ENCODE data around the gene PTPRN2. TPM values are rescaled to one million over a fixed set of nuclear protein-coding genes. Genes with fewer than 3 reads are reported as not detected.

PTPRN2 gene
- total and polyA plus RNA-seq, 4 experiments from 2014 or later = 1.7 to 2.6 (median 1.9) TPM

GRCh38 chr7:158278745-158279320 is 308.8 kb downstream of the PTPRN2 start:
- no peak overlapping the region for H3K27ac Mint-ChIP-seq
- ChIA-PET POLR2A (ENCODE audit: partially characterized antibody) (no interaction called here), CTCF (ENCODE audit: partially characterized antibody) (no interaction called here)
- H3K27me3 Mint-ChIP-seq = no peaks in the 10 kb centered on the region
- intact Hi-C loops (cut with micrococcal nuclease) = no loop called here
- Histone ChIP-seq H3K4me3 (ENCODE audit: low read length in 2 of 2) (no peak overlapping the region), H3K4me1 (ENCODE audit: insufficient read depth, low read length) (no peaks in the 10 kb centered on the region), H3K27me3 (ENCODE audit: insufficient read depth, low read length) (no peaks in the 10 kb centered on the region), H3K9me3 (ENCODE audit: control insufficient read depth in 1 of 2, low read length in 2 of 2) (no peaks in the 10 kb centered on the region), H3K36me3 (ENCODE audit: insufficient read depth, low read length) (no peaks in the 10 kb centered on the region), H3K27ac (ENCODE audit: low read depth, low read length) (no peak overlapping the region)
- no peaks in the 10 kb centered on the region for H3K36me3 Mint-ChIP-seq
- H3K4me1 Mint-ChIP-seq = no peaks in the 10 kb centered on the region
- DNase-seq = no peak
- no peak overlapping the region for H3K4me3 Mint-ChIP-seq
- peaks cover 0 to 5% (median 0%) of the 10 kb centered on the region in 8 donors for H3K9me3 Mint-ChIP-seq

DNA sequence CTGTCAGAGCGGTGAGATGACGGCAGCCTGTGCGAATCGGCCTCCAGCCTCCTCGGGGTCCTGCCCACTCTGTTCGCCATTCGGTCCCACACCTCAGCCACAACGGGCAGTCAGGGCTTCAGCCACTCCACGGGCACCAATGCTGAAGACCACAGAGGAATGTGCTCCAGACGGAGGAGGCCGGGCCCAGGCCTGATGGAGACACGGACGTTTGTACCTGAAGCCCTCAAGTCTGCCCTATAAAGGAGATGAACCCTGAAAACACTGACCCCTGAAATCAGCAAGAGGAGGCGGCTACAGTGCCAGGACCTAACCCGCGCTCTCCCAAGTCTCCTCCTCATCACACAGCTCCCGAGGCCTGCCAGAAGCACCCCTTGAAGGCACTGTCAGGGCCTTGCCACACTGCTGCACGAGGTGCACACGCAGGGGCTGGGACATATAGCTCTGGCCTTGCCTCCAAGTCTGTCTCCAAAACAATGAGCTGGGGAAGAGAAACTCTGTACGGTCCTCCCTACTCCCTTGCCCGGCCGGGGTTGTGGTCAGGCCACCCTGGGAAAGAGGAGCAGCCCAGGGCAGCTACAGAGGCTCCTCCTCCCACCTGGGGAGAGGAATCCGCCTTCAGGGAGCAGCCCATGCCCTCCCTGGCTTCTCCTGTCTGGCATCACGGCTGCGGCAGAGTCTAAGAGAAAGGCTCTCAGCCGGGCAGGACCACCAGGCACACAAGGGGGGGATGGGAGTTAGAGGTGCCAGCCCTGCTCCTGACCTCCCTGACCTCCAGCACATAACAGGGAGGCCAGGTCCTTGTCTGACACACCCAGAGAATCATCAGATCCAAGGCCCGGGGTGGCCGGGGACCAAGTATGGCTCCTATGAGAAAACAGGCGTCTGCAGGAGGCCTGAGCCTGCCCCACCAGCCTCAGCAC is 310.1 kb downstream of the PTPRN2 start:
- no peaks in the 10 kb centered on the region for H3K9me3 ChIP-seq (ENCODE audit: control insufficient read depth in 1 of 2, low read length in 2 of 2)
- CTCF ChIA-PET (ENCODE audit: partially characterized antibody) = no interaction called here
- POLR2A ChIA-PET (ENCODE audit: partially characterized antibody) = no interaction called here
- intact Hi-C loops (cut with micrococcal nuclease) = no loop called here
- H3K27me3 ChIP-seq (ENCODE audit: insufficient read depth, low read length) = no peaks in the 10 kb centered on the region
- Mint-ChIP-seq H3K9me3 (peaks cover 0 to 2% (median 0%) of the 10 kb centered on the region in 8 donors), H3K4me3 (no peak overlapping the region), H3K36me3 (no peaks in the 10 kb centered on the region), H3K27ac (peak overlapping the region in 1 of 7 donors; percentile 4), H3K4me1 (no peaks in the 10 kb centered on the region), H3K27me3 (no peaks in the 10 kb centered on the region)
- no peak overlapping the region for H3K27ac ChIP-seq (ENCODE audit: low read depth, low read length)
- H3K4me1 ChIP-seq (ENCODE audit: insufficient read depth, low read length) = no peaks in the 10 kb centered on the region
- H3K36me3 ChIP-seq (ENCODE audit: insufficient read depth, low read length) = no peaks in the 10 kb centered on the region
- no peak for DNase-seq
- no peak overlapping the region for H3K4me3 ChIP-seq (ENCODE audit: low read length in 2 of 2)

GRCh38 chr7:158276414-158277218 is 311.0 kb downstream of the PTPRN2 start:
- Histone ChIP-seq H3K36me3 (ENCODE audit: insufficient read depth, low read length) (no peaks in the 10 kb centered on the region), H3K9me3 (ENCODE audit: control insufficient read depth in 1 of 2, low read length in 2 of 2) (no peaks in the 10 kb centered on the region), H3K27ac (ENCODE audit: low read depth, low read length) (no peak overlapping the region), H3K4me3 (ENCODE audit: low read length in 2 of 2) (no peak overlapping the region), H3K27me3 (ENCODE audit: insufficient read depth, low read length) (no peaks in the 10 kb centered on the region), H3K4me1 (ENCODE audit: insufficient read depth, low read length) (no peaks in the 10 kb centered on the region)
- no peak overlapping the region for H3K27ac Mint-ChIP-seq
- ChIA-PET CTCF (ENCODE audit: partially characterized antibody) (interaction anchor here (1.0 kb wide), 1 partner anchor 90 kb away, joined by 3 read pairs; no protein-coding TSS in a partner anchor), POLR2A (ENCODE audit: partially characterized antibody) (no interaction called here)
- H3K9me3 Mint-ChIP-seq = no peaks in the 10 kb centered on the region
- no peak for DNase-seq
- intact Hi-C loops (cut with micrococcal nuclease) = no loop called here
- H3K4me1 Mint-ChIP-seq = no peaks in the 10 kb centered on the region
- H3K36me3 Mint-ChIP-seq = no peaks in the 10 kb centered on the region
- H3K27me3 Mint-ChIP-seq = no peaks in the 10 kb centered on the region
- H3K4me3 Mint-ChIP-seq = no peak overlapping the region

DNA sequence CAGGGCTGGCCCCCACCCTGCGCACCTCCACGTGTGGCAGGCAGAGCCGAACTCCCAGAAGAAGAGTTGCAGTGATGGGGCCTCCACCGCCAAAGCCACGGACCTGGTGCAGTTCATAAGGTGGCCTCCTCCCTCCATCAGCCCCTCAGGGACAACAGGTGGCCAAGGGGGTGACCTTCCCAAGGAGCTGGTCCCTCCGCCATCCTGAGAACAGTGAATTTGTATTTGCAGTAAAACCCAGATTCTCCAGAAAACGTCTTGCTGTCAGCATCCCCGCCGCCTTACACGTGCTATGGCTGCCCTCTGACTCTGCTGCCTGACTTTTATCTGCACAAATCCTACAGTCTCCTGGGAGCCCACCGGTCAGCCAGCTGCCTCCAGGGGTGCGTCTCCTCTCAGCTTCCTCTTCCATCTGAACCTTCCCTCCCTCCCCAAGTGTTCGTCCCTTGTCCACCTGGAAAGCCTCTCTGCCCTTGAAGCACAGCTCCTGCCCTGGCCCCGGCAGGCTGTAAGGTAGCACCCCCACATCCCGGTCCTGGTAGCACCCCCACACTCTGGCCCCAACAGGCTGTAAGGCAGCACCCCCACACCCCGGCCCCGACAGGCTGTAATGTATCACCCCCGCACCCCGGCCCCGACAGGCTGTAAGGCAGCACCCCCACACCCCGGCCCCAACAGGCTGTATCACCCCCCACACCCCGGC is 311.8 kb downstream of the PTPRN2 start:
- Mint-ChIP-seq H3K27me3 (no peaks in the 10 kb centered on the region), H3K9me3 (no peaks in the 10 kb centered on the region), H3K4me1 (no peaks in the 10 kb centered on the region), H3K27ac (no peak overlapping the region), H3K36me3 (no peaks in the 10 kb centered on the region), H3K4me3 (no peak overlapping the region)
- H3K36me3 ChIP-seq (ENCODE audit: insufficient read depth, low read length) = no peaks in the 10 kb centered on the region
- intact Hi-C loops (cut with micrococcal nuclease) = no loop called here
- no peaks in the 10 kb centered on the region for H3K27me3 ChIP-seq (ENCODE audit: insufficient read depth, low read length)
- no peak for DNase-seq
- no peak overlapping the region for H3K4me3 ChIP-seq (ENCODE audit: low read length in 2 of 2)
- H3K4me1 ChIP-seq (ENCODE audit: insufficient read depth, low read length) = no peaks in the 10 kb centered on the region
- POLR2A ChIA-PET (ENCODE audit: partially characterized antibody) = no interaction called here
- CTCF ChIA-PET (ENCODE audit: partially characterized antibody) = interaction anchor here (1.0 kb wide), 1 partner anchor 89 kb away, joined by 3 read pairs; no protein-coding TSS in a partner anchor
- H3K9me3 ChIP-seq (ENCODE audit: control insufficient read depth in 1 of 2, low read length in 2 of 2) = no peaks in the 10 kb centered on the region
- no peak overlapping the region for H3K27ac ChIP-seq (ENCODE audit: low read depth, low read length)

GRCh38 chr7:158274996-158275395 is 312.6 kb downstream of the PTPRN2 start:
- Histone ChIP-seq H3K27ac (ENCODE audit: low read depth, low read length) (no peak overlapping the region), H3K36me3 (ENCODE audit: insufficient read depth, low read length) (no peaks in the 10 kb centered on the region), H3K27me3 (ENCODE audit: insufficient read depth, low read length) (no peaks in the 10 kb centered on the region), H3K9me3 (ENCODE audit: control insufficient read depth in 1 of 2, low read length in 2 of 2) (no peaks in the 10 kb centered on the region), H3K4me3 (ENCODE audit: low read length in 2 of 2) (no peak overlapping the region), H3K4me1 (ENCODE audit: insufficient read depth, low read length) (no peaks in the 10 kb centered on the region)
- DNase-seq = no peak
- intact Hi-C loops (cut with micrococcal nuclease) = no loop called here
- Mint-ChIP-seq H3K27me3 (no peaks in the 10 kb centered on the region), H3K9me3 (no peaks in the 10 kb centered on the region), H3K4me3 (no peak overlapping the region), H3K4me1 (no peaks in the 10 kb centered on the region), H3K36me3 (no peaks in the 10 kb centered on the region), H3K27ac (no peak overlapping the region)
- ChIA-PET CTCF (ENCODE audit: partially characterized antibody) (no interaction called here), POLR2A (ENCODE audit: partially characterized antibody) (no interaction called here)

- H3K36me3 ChIP-seq (ENCODE audit: insufficient read depth, low read length) = no peaks in the 10 kb centered on the region
- H3K4me1 Mint-ChIP-seq = no peaks in the 10 kb centered on the region
- no peaks in the 10 kb centered on the region for H3K9me3 ChIP-seq (ENCODE audit: control insufficient read depth in 1 of 2, low read length in 2 of 2)
- intact Hi-C loops (cut with micrococcal nuclease) = no loop called here
- H3K27ac ChIP-seq (ENCODE audit: low read depth, low read length) = no peak overlapping the region
- H3K4me1 ChIP-seq (ENCODE audit: insufficient read depth, low read length) = no peaks in the 10 kb centered on the region
- DNase-seq = no peak
- H3K27ac Mint-ChIP-seq = no peak overlapping the region
- peaks cover 0 to 2% of the 10 kb centered on the region in 2 donors for H3K27me3 Mint-ChIP-seq
- no peaks in the 10 kb centered on the region for H3K27me3 ChIP-seq (ENCODE audit: insufficient read depth, low read length)
- H3K36me3 Mint-ChIP-seq = no peaks in the 10 kb centered on the region
- ChIA-PET POLR2A (ENCODE audit: partially characterized antibody) (no interaction called here), CTCF (ENCODE audit: partially characterized antibody) (no interaction called here)
- H3K4me3 ChIP-seq (ENCODE audit: low read length in 2 of 2) = no peak overlapping the region
- H3K4me3 Mint-ChIP-seq = no peak overlapping the region
- no peaks in the 10 kb centered on the region for H3K9me3 Mint-ChIP-seq
These were observed 313.2 kb downstream of the PTPRN2 start for GRCh38 chr7:158274404-158274811.

Data from CD4-positive, alpha-beta memory T cell (primary cell).